Activated T-helper 2 cell treated with anti-CD3 and anti-CD28 coated beads, Interferon-gamma antibody, Interleukin-2, Interleukin-4, amounts not matched to agents 10 μg/mL and 5 μg/mL and 100 μg/mL, durations not matched to agents 14 hours and 24 hours and 36 hours (primary cell): ENCODE results near the gene ARMC2. TPM values are rescaled to one million over a fixed set of nuclear protein-coding genes. Genes with fewer than 3 reads are reported as not detected.

Experiments
- DNase-seq: peaks from one replicate; pipeline ENCODE4 v3.0.0; 2021; ENCODE audit warnings: low spot score
- H3K27ac Mint-ChIP-seq: one replicate; pipeline ENCODE4 v1.8.0; 2021; ENCODE audit warnings: mixed read lengths
- H3K27me3 Mint-ChIP-seq: one replicate; pipeline ENCODE4 v1.8.0; 2021; ENCODE audit warnings: low read depth, mixed read lengths
- H3K36me3 Mint-ChIP-seq: one replicate; pipeline ENCODE4 v1.8.0; 2021; ENCODE audit warnings: low read depth, mixed read lengths
- H3K4me1 Mint-ChIP-seq: one replicate; pipeline ENCODE4 v1.8.0; 2021; ENCODE audit warnings: low read depth, mixed read lengths
- H3K4me3 Mint-ChIP-seq: one replicate; pipeline ENCODE4 v1.8.0; 2021; ENCODE audit warnings: low read depth, mild to moderate bottlenecking, moderate library complexity, mixed read lengths
- H3K9me3 Mint-ChIP-seq: one replicate; pipeline ENCODE4 v1.8.0; 2021; ENCODE audit warnings: mixed read lengths
- intact Hi-C: fragments of 100-400 bp; cut with micrococcal nuclease; formaldehyde crosslinking; loops from one replicate; pipeline ENCODE4 v1.15.1; 2023
- total RNA-seq: library from RNA; stranded (reverse); gene quantifications from 2 replicates; pipeline ENCODE4 v1.2.3, GENCODE V29; 2022

The ARMC2 gene
- total RNA-seq, 1 donor from 2014 or later = 2.7 TPM

GRCh38 chr6:108953681-108954080 is 105.5 kb downstream of the ARMC2 start:
- no peaks in the 10 kb centered on the region for H3K36me3 Mint-ChIP-seq
- peaks cover 18% of the 10 kb centered on the region for H3K4me1 Mint-ChIP-seq
- H3K9me3 Mint-ChIP-seq = no peaks in the 10 kb centered on the region
- H3K4me3 Mint-ChIP-seq = no peak overlapping the region
- intact Hi-C loops = no loop called here
- no peaks in the 10 kb centered on the region for H3K27me3 Mint-ChIP-seq
- DNase-seq = no peak
- no peak overlapping the region for H3K27ac Mint-ChIP-seq

- no peaks in the 10 kb centered on the region for H3K9me3 Mint-ChIP-seq
- peak overlapping the region; percentile 62 for H3K27ac Mint-ChIP-seq
- H3K4me1 Mint-ChIP-seq = peaks cover 27% of the 10 kb centered on the region
- no peak overlapping the region for H3K4me3 Mint-ChIP-seq
- H3K27me3 Mint-ChIP-seq = no peaks in the 10 kb centered on the region
- intact Hi-C loops = no loop called here
- H3K36me3 Mint-ChIP-seq = no peaks in the 10 kb centered on the region
- DNase-seq = no peak
Measured at GRCh38 chr6:108955329-108955949, 107.2 kb downstream of the ARMC2 start.

GRCh38 chr6:108957221-108957620 is 109.0 kb downstream of the ARMC2 start:
- DNase-seq = no peak
- Mint-ChIP-seq H3K27me3 (no peaks in the 10 kb centered on the region), H3K4me1 (peaks cover 30% of the 10 kb centered on the region), H3K36me3 (no peaks in the 10 kb centered on the region), H3K9me3 (no peaks in the 10 kb centered on the region), H3K4me3 (no peak overlapping the region), H3K27ac (no peak overlapping the region)
- intact Hi-C loops = no loop called here

GRCh38 chr6:108958900-108959770 is 110.9 kb downstream of the ARMC2 start:
- Mint-ChIP-seq H3K9me3 (no peaks in the 10 kb centered on the region), H3K4me3 (no peak overlapping the region), H3K27ac (no peak overlapping the region), H3K36me3 (no peaks in the 10 kb centered on the region), H3K27me3 (peaks cover 2% of the 10 kb centered on the region), H3K4me1 (peaks cover 30% of the 10 kb centered on the region)
- no peak for DNase-seq
- intact Hi-C loops = no loop called here

- Mint-ChIP-seq H3K9me3 (no peaks in the 10 kb centered on the region), H3K36me3 (no peaks in the 10 kb centered on the region), H3K27ac (no peak overlapping the region), H3K4me1 (peaks cover 26% of the 10 kb centered on the region), H3K4me3 (no peak overlapping the region), H3K27me3 (peaks cover 5% of the 10 kb centered on the region)
- DNase-seq = no peak
- intact Hi-C loops = no loop called here
Measured at GRCh38 chr6:108959972-108960582, 111.9 kb downstream of the ARMC2 start.

- no peak overlapping the region for H3K27ac Mint-ChIP-seq
- no peaks in the 10 kb centered on the region for H3K9me3 Mint-ChIP-seq
- no peaks in the 10 kb centered on the region for H3K36me3 Mint-ChIP-seq
- H3K4me3 Mint-ChIP-seq = no peak overlapping the region
- H3K27me3 Mint-ChIP-seq = peaks cover 6% of the 10 kb centered on the region
- no peak for DNase-seq
- H3K4me1 Mint-ChIP-seq = peaks cover 21% of the 10 kb centered on the region
- intact Hi-C loops = no loop called here
Measured at GRCh38 chr6:108960601-108961000, 112.4 kb downstream of the ARMC2 start.

- Mint-ChIP-seq H3K4me1 (peaks cover 17% of the 10 kb centered on the region), H3K27ac (no peak overlapping the region), H3K4me3 (no peak overlapping the region), H3K36me3 (no peaks in the 10 kb centered on the region), H3K9me3 (no peaks in the 10 kb centered on the region), H3K27me3 (peaks cover 6% of the 10 kb centered on the region)
- intact Hi-C loops = no loop called here
- no peak for DNase-seq
Measured at GRCh38 chr6:108961077-108961476, 112.9 kb downstream of the ARMC2 start.

- Mint-ChIP-seq H3K9me3 (no peaks in the 10 kb centered on the region), H3K4me3 (no peak overlapping the region), H3K27me3 (peaks cover 6% of the 10 kb centered on the region), H3K27ac (no peak overlapping the region), H3K36me3 (no peaks in the 10 kb centered on the region), H3K4me1 (peaks cover 25% of the 10 kb centered on the region)
- no peak for DNase-seq
- intact Hi-C loops = no loop called here
Measured at GRCh38 chr6:108961985-108962384, 113.8 kb downstream of the ARMC2 start.

- no peak for DNase-seq
- no peak overlapping the region for H3K27ac Mint-ChIP-seq
- no peak overlapping the region for H3K4me3 Mint-ChIP-seq
- intact Hi-C loops = no loop called here
- H3K4me1 Mint-ChIP-seq = peaks cover 21% of the 10 kb centered on the region
- H3K36me3 Mint-ChIP-seq = no peaks in the 10 kb centered on the region
- peaks cover 6% of the 10 kb centered on the region for H3K27me3 Mint-ChIP-seq
- H3K9me3 Mint-ChIP-seq = no peaks in the 10 kb centered on the region
Measured at GRCh38 chr6:108966251-108966650, 118.0 kb downstream of the ARMC2 start.

GRCh38 chr6:108966855-108967755 is 118.9 kb downstream of the ARMC2 start:
- Mint-ChIP-seq H3K27me3 (peaks cover 6% of the 10 kb centered on the region), H3K36me3 (no peaks in the 10 kb centered on the region), H3K9me3 (no peaks in the 10 kb centered on the region), H3K4me3 (no peak overlapping the region), H3K4me1 (peaks cover 24% of the 10 kb centered on the region), H3K27ac (no peak overlapping the region)
- no peak for DNase-seq
- intact Hi-C loops = no loop called here

GRCh38 chr6:108968325-108969316 is 120.4 kb downstream of the ARMC2 start:
- H3K36me3 Mint-ChIP-seq = no peaks in the 10 kb centered on the region
- H3K27me3 Mint-ChIP-seq = peaks cover 6% of the 10 kb centered on the region
- no peak for DNase-seq
- intact Hi-C loops = no loop called here
- no peak overlapping the region for H3K27ac Mint-ChIP-seq
- H3K9me3 Mint-ChIP-seq = no peaks in the 10 kb centered on the region
- H3K4me1 Mint-ChIP-seq = peaks cover 26% of the 10 kb centered on the region
- no peak overlapping the region for H3K4me3 Mint-ChIP-seq
